ENCODE results near the gene FAM177A1.

GRCh38 chr14:35088514-35088913 is 42.4 kb downstream of the FAM177A1 start:
- TF ChIP-seq CTCF (IDR thresholded peaks at IDR 0.05) = no peak
- no peak for TF ChIP-seq POLR2A (IDR thresholded peaks at IDR 0.05)
